Chondrocyte (in vitro differentiated cells): Measurements from ENCODE around the gene MLANA. TPM values are rescaled to one million over a fixed set of nuclear protein-coding genes. Genes with fewer than 3 reads are reported as not detected.

Experiments used
- DNase-seq: peaks from one replicate; pipeline ENCODE4 v3.0.0; 2021; ENCODE audit warnings: mixed read lengths, low spot score
- H3K27ac Mint-ChIP-seq: one replicate; pipeline ENCODE4 v1.8.0; 2021; ENCODE audit warnings: mild to moderate bottlenecking, moderate library complexity, mixed read lengths; ENCODE audit not compliant: unreplicated experiment
- H3K27me3 Mint-ChIP-seq: 2 replicates; pipeline ENCODE4 v1.8.0; 2021; ENCODE audit warnings: low read depth, mixed read lengths
- H3K36me3 Mint-ChIP-seq: 2 replicates; pipeline ENCODE4 v1.8.0; 2021; ENCODE audit warnings: low read depth, mixed read lengths
- H3K4me1 Mint-ChIP-seq: 2 replicates; pipeline ENCODE4 v1.8.0; 2021; ENCODE audit warnings: low read depth, mild to moderate bottlenecking, mixed read lengths
- H3K4me3 Mint-ChIP-seq: one replicate; pipeline ENCODE4 v1.8.0; 2021; ENCODE audit warnings: mild to moderate bottlenecking, moderate library complexity, mixed read lengths; ENCODE audit not compliant: unreplicated experiment
- H3K9me3 Mint-ChIP-seq: 2 replicates; pipeline ENCODE4 v1.8.0; 2021; ENCODE audit warnings: low read depth, mixed read lengths
- total RNA-seq: library from RNA; stranded (reverse); gene quantifications from 3 replicates; pipeline ENCODE4 v1.2.1, GENCODE V29; 2021
- TF ChIP-seq, protein P1 (sequence below): fragments of 200-600 bp; sonication (generic); IDR thresholded peaks from 2 replicates; pipeline ENCODE4 v1.5.0; 2021; ENCODE audit warnings: antibody characterized with exemption, mild to moderate bottlenecking, moderate library complexity

MLANA gene
- total RNA-seq, 1 donor from 2014 or later: not detected

DNA sequence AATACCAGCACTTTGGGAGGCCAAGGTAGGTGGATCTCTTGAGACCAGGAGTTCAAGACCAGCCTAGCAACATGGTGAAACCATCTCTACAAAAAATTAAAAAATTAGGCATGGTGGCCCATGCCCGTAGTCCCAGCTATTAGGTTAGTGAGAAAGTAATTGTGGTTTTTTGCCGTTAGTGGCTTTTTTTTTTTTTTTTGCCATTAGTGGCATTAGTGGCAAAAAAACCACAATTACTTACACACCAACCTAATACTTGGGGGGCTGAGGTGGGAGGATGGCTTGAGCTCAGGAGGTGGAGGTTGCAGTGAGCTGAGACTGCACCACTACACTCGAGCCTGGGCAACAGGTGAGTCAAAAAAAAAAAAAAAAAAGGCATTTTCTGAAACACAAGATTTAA lies 27.8 kb downstream of the MLANA start:
- H3K27ac Mint-ChIP-seq: no peak overlapping the region
- H3K36me3 Mint-ChIP-seq: peaks cover 28% of the 10 kb centered on the region
- TF ChIP-seq, protein P1, sequence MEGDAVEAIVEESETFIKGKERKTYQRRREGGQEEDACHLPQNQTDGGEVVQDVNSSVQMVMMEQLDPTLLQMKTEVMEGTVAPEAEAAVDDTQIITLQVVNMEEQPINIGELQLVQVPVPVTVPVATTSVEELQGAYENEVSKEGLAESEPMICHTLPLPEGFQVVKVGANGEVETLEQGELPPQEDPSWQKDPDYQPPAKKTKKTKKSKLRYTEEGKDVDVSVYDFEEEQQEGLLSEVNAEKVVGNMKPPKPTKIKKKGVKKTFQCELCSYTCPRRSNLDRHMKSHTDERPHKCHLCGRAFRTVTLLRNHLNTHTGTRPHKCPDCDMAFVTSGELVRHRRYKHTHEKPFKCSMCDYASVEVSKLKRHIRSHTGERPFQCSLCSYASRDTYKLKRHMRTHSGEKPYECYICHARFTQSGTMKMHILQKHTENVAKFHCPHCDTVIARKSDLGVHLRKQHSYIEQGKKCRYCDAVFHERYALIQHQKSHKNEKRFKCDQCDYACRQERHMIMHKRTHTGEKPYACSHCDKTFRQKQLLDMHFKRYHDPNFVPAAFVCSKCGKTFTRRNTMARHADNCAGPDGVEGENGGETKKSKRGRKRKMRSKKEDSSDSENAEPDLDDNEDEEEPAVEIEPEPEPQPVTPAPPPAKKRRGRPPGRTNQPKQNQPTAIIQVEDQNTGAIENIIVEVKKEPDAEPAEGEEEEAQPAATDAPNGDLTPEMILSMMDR: no peak
- H3K4me1 Mint-ChIP-seq: no peaks in the 10 kb centered on the region
- no peaks in the 10 kb centered on the region for H3K9me3 Mint-ChIP-seq
- no peak for DNase-seq
- no peaks in the 10 kb centered on the region for H3K27me3 Mint-ChIP-seq
- H3K4me3 Mint-ChIP-seq: no peak overlapping the region

DNA sequence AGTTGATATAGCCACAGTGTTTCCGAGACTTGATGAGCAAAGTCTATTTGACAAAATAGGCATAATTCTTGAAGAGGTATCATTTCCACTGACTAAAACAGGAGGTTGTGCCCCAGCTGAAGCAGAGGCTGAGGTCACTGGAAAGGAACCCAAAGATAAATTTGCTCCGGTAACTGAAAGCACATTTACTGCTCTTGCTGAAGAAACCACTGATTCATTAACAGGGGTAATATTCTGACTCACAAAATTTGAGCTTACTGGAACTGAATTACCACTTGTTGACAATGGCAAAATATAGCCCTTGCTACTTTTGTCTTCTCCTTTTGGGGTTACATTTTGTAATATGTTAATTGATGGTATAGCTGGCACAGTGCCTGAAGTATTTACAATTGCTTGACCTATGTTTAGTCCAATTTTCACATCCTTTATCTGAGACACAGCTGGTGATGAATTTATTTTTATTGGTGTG lies 30.2 kb downstream of the MLANA start:
- TF ChIP-seq, protein P1: no peak
- no peaks in the 10 kb centered on the region for H3K9me3 Mint-ChIP-seq
- no peak overlapping the region for H3K27ac Mint-ChIP-seq
- peaks cover 33% of the 10 kb centered on the region for H3K36me3 Mint-ChIP-seq
- no peak overlapping the region for H3K4me3 Mint-ChIP-seq
- no peaks in the 10 kb centered on the region for H3K4me1 Mint-ChIP-seq
- no peak for DNase-seq
- H3K27me3 Mint-ChIP-seq: no peaks in the 10 kb centered on the region

DNA sequence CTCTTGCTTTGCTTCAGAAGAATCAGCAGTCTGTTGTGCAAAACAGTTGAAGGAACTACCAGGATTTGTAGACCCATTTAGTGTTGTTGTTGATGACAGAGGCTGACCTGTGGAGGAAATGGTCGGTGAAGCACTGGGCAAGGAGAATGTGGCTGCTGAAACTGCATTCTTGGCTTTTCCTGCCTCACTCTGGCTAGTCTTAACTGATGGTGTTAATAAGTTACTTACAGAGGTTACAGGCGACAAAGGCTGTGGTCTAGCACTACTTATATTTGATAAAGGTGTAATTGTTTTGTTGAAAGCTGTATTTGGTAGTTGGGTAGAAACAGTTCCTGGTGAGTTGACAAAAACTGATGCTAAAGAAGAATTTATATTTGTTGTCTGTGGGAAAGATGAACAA lies 31.5 kb downstream of the MLANA start:
- no peak overlapping the region for H3K4me3 Mint-ChIP-seq
- H3K27ac Mint-ChIP-seq: no peak overlapping the region
- no peak for DNase-seq
- no peaks in the 10 kb centered on the region for H3K27me3 Mint-ChIP-seq
- TF ChIP-seq, protein P1: no peak
- no peaks in the 10 kb centered on the region for H3K4me1 Mint-ChIP-seq
- H3K36me3 Mint-ChIP-seq: peaks cover 33% of the 10 kb centered on the region
- no peaks in the 10 kb centered on the region for H3K9me3 Mint-ChIP-seq

DNA sequence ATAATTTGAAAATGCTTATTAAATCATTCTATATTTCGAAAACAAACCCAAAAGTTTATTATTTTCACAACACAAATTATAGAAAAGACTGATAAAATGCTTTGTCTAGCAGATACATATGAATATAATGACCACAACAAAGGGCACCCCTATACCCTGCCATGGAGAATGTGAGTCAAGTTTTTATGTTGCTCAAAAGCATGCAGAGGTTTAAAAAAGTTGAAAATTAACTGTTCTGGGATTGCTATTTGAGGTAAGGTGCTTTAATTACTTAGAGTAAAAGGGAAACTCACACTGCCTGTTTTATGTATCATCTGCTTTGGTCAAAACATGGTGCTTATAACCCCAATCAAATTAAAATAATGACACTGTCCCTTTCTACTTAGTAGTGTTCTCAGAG lies 41.0 kb downstream of the MLANA start:
- H3K9me3 Mint-ChIP-seq: no peaks in the 10 kb centered on the region
- H3K27me3 Mint-ChIP-seq: no peaks in the 10 kb centered on the region
- no peaks in the 10 kb centered on the region for H3K36me3 Mint-ChIP-seq
- DNase-seq: no peak
- H3K27ac Mint-ChIP-seq: no peak overlapping the region
- TF ChIP-seq, protein P1: no peak
- H3K4me1 Mint-ChIP-seq: peaks cover 2% of the 10 kb centered on the region
- H3K4me3 Mint-ChIP-seq: no peak overlapping the region

DNA sequence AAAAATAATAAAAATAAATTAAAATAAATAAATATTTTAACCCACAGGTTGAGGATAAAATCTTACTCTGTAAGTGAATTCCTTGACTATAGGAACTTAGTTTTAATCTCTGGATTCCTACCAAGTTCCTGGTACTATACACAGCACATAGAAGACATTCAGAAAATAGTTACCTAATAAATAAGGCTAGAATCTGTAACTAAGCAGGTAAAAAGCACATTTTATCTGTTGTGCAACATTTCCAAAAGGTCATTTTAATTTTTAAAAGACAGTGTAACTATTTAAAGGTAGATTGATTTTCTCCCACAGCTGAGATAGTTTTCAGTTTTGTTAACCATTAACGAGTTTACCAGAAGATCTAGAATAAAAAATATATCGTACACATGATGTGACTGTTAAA lies 47.8 kb downstream of the MLANA start:
- H3K4me3 Mint-ChIP-seq: no peak overlapping the region
- TF ChIP-seq, protein P1: no peak
- no peaks in the 10 kb centered on the region for H3K9me3 Mint-ChIP-seq
- DNase-seq: no peak
- peaks cover 3% of the 10 kb centered on the region for H3K36me3 Mint-ChIP-seq
- no peaks in the 10 kb centered on the region for H3K27me3 Mint-ChIP-seq
- no peak overlapping the region for H3K27ac Mint-ChIP-seq
- peaks cover 2% of the 10 kb centered on the region for H3K4me1 Mint-ChIP-seq
